GM12891 (cell line): ENCODE results near the gene CERS2.

Source experiments
- DNase-seq: peaks from one replicate; pipeline ENCODE4 v3.0.0; 2011; ENCODE audit warnings: low spot score; ENCODE audit not compliant: insufficient read length
- FAIRE-seq: peaks from 2 replicates; lab custom pipeline; 2011; peaks lifted over from hg19 to GRCh38; lab: Jason Lieb, UNC
- PAX5 ChIP-seq: IDR thresholded peaks from 2 replicates; pipeline ENCODE4 v1.6.1; 2011; ENCODE audit warnings: low read length, moderate library complexity, mild to moderate bottlenecking; ENCODE audit not compliant: insufficient read depth, severe bottlenecking
- POLR2A ChIP-seq: IDR thresholded peaks from 2 replicates; pipeline ENCODE4 v1.6.1; 2011; ENCODE audit warnings: low read depth, low read length, control low read depth
- POLR2AphosphoS5 ChIP-seq: IDR thresholded peaks from 2 replicates; pipeline ENCODE4 v1.6.1; 2011; ENCODE audit warnings: low read depth, low read length, control low read depth
- POU2F2 ChIP-seq: IDR thresholded peaks from 2 replicates; pipeline ENCODE4 v1.6.1; 2011; ENCODE audit warnings: low read depth, mild to moderate bottlenecking, control low read depth, low read length, moderate library complexity
- SPI1 ChIP-seq: IDR thresholded peaks from 2 replicates; pipeline ENCODE4 v1.6.1; 2011; ENCODE audit warnings: low read depth, low read length, control low read depth
- TAF1 ChIP-seq: IDR thresholded peaks from 2 replicates; pipeline ENCODE4 v1.6.1; 2011; ENCODE audit warnings: low read depth, low read length, control low read depth

The CERS2 gene

DNA sequence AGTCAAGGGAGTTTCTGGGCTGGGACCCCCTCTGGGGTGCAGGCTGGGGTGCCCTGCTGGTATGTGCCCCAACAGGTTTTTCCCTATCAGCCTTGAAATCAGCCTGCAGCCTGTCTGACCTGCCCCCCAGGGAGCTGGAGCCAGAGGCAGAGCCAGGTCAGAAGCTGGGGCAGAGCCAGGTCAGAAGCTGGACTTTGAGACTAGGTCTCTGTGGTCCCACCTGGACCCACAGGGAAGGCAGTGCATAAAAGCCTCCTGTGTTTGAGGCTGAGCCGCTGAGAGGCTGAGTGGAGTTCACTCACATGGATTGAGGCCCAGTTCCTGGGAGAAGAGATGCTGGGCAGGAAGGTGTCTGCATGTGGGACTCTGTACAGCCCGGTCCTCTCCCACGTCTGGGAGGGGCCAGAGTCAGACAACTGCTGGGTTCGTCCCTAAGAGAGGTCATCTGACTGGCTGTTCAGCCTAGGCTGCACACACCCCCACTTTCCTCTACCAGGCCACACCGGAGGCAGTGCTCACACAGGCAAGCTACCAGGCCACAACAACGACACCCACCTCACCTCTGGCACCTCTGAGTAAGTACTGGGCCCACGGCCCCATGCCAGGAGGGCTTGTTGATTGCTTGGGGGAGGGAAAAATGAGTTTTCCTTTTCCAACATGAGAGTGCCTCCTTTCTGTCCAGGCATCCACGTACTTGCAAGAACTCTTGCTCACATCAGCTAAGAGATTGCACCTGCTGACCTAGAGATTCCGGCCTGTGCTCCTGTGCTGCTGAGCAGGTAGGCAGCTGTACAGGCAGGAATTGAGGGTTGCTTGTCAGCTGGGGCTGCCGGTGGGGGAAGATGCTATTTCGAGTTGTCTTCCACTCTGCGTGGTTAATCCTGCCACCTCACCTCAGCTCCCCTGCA is 7.4 kb upstream of the CERS2 start, which contains the start of gene ANXA9:
Gene ANXA9 (plus strand): TSS at position 488 of the 908 bp plus-strand sequence. CDS start 814 bp downstream, outside the sequence.
- DNase-seq (peak; percentile 42), FAIRE-seq (peak; percentile 80)
- no peak for TF ChIP-seq TAF1
- no peak for TF ChIP-seq SPI1

DNA sequence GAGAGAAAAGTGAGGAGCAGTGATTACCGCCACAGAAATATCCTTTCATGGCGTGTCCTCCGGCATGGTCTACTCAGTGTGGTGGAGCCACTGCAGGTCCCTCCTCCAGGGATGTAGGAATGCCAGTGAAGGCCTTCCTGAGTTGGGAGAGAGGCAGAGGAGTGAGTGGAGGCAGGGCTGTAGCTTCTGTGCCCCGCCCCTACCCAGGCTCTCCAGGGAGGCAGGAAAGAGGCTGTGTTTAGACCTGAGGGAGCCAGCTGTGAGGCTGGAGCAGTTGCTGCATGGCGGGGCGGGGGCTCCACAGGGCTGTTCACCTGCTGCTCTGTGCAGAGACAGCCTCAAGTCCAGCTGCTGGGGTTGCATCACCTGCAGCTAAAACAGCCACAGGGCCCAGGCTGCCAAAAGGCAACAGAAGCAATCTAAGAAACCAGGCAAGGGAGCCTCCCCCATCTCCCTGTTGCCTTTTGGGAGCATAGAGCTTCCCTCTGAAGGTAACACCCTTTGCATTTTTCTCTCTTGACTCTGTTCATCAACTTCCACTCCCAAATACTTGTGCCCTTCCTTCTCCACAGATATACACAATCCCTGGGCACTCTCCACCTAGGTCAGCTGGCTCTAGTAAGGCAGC is 6.7 kb upstream of the CERS2 start:
- FAIRE-seq (no peak), DNase-seq (no peak)
- TF ChIP-seq PAX5 (no peak), SPI1 (no peak), POLR2A (no peak), POLR2AphosphoS5 (no peak), TAF1 (no peak), POU2F2 (no peak)

DNA sequence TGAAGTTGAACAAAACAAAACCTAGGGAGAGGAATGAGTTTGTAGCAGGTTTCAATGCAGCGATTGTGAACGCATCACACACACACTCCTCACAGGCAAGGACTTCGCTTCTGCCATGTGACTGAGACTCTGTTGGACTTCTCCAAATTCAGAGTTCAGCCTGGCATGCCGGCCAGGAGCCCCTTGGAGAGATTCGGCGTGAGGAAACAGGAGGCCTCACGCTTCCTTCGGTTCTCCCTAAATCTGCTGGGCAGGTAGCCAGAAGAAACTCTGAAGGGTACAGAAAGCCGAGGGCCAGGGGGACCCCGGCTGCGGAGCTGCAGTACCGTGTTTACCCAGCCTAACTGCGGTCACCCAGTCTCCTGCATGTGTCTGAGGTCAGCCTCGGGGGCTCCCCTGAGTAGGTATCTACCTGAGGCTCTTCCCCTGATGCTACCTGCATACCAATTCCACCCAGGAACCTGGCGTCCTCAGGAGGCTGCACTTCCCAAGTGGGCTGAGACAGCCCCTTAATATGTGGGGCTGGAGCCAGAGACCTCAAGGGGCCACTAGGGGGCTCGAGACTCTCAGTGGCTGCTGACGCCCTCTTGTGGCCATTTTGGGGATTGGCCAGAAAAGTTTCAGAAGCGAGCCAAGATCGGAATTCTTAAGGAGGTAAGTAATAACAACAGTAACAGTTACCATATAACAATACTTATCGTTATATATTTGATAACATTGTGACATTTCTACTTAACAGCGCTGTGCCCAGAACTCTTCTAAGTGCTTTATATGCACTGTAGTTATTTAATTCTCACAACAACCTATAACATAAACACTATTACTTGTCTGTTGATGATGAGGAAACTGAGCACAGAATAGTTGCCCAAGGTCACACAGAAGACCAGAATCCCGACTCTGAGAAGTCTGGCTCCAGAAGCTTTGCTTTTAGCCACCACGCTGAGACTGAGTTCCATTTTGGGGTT is 4.7 kb upstream of the CERS2 start:
- peak; percentile 64 for FAIRE-seq
- 0 out of 2 replicates have a peak, but pooled peaks have one; percentile 17 for TF ChIP-seq POU2F2
- TF ChIP-seq POLR2A, result no peak
- peak; percentile 83 for DNase-seq

DNA sequence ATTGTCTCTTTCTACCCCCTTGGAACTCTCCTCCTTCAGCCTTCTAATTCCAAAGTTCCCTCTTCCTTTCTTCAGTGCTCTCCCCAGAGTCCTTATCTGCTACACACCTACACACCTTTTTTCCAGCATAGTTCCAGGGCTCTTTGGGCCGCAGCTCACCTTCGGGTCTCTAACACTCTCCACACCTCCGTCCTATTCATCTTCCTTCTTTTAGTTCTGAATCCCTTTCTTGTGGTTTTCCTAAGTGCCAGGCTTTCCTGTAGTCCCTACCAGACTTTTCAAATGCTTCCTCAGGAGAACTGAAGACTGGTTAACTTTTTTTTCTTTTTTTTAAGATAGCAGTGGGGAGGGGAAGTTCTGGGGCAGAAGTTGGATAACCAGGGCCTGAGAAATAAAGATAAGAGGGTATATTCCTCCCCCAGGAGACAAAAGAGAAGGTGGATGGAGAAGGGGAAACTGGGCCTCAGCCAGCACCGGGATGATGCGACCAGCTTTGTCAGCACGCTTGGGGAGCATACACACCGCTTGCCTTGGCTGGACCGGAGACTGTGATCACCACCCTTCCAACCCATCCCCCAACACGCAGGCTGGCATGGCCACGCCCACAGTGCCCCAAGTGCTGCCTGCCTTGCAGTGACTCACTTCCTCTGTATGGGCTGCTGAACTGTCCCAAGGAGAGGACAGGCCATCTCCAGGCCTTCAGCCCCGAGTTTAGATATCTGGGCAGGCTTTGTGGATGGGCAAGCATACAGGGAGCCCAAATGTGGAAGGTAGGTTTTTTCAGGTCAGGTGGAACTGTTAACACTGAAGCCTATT is 2.5 kb upstream of the CERS2 start:
- no peak for DNase-seq
- TF ChIP-seq POLR2A (no peak), SPI1 (no peak), POLR2AphosphoS5 (no peak), POU2F2 (no peak), TAF1 (no peak), PAX5 (no peak)
- no peak for FAIRE-seq

DNA sequence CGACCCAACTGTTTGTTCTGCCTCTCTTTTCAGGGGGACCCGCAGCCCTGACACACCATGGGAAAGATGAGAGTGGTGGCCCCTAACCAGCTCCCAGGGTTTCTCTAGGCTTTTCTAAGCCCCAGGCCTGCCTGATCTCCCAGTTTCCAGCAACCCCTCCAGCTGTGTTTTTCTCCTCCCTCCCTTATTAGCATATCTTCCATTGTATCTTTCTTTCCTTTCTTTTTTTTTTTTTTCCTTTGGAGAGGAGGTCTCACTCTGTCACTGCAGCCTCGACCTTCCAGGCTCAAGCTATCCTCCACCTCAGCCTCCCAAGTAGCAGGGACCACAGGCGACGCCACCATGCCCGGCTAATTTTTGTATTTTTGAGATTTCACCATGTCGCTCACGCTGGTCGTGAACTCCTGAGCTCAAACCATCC is 1.8 kb upstream of the CERS2 start:
- no peak for FAIRE-seq
- no peak for TF ChIP-seq POLR2A
- TF ChIP-seq SPI1, result no peak
- TF ChIP-seq POU2F2, result no peak
- no peak for TF ChIP-seq PAX5
- TF ChIP-seq POLR2AphosphoS5, result no peak
- TF ChIP-seq TAF1, result no peak
- DNase-seq, result no peak

DNA sequence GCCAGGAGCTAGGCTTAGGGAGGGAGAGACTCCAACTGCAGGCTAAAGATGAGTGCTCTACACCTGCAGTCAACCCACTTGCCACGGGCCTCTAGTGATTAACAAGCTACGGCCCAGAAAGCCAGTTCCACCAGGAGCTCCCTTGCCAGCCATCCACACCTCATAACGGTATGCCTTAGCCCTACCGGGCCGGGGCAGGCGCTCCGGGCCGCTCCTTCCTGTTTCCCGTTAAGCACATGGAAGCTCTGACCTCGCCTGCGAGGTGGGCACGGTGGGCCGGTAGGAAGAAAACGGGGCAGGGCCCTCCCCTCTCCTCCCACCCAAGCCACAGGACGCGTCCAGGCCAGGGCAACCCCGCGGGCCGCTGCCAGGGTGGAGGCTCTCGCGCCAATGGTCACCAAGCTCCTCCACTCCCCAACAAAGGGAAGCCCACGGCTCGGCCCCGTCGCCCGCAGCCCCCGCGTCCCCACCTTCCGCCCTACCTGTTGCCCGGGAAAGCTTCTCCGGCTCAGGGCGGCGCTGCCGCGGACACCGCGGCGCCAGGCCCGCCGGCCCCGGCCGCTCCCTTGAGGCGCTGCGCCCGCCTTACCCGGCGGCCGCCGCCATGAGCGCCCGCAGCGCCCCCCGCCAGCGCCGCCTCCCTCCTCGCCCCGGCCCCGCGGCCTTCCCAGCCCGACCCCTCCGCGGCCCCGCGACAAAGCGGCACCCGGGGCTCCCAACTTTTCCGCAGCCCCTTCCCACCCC is 627 bp downstream of the CERS2 start:
- TF ChIP-seq SPI1 (no peak), POLR2A (no peak), POLR2AphosphoS5 (no peak), PAX5 (no peak), TAF1 (no peak), POU2F2 (no peak)
- FAIRE-seq (no peak), DNase-seq (peak; percentile 51)

DNA sequence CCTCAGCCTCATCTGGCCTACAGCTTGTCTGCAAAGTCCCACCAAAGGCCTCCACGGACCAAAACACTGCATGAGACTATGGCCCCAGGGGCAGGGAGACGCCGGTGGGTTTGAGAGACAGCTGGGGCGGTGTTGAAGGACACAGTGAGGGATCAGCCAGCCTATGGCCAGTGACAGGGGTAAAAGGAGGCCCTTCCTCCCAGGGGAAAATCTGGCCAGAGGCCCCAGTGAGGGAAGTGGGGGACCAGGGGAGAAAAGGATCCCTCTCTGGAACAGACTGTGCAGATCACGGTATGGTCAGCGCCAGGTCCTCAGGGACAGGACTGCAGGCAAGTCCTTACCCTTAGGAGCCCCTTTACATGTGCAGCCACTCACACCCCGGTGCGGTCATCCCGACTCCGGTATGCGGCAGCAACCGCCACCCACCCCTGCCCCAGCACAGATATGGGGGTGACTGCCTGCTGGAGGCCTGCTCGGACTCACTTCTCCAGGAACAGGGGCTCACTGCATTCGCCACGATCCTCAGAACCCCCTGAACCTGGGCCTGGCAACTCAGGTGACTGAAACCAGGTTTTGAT is 1.3 kb downstream of the CERS2 start:
- peak; percentile 22 for DNase-seq
- FAIRE-seq, result no peak

DNA sequence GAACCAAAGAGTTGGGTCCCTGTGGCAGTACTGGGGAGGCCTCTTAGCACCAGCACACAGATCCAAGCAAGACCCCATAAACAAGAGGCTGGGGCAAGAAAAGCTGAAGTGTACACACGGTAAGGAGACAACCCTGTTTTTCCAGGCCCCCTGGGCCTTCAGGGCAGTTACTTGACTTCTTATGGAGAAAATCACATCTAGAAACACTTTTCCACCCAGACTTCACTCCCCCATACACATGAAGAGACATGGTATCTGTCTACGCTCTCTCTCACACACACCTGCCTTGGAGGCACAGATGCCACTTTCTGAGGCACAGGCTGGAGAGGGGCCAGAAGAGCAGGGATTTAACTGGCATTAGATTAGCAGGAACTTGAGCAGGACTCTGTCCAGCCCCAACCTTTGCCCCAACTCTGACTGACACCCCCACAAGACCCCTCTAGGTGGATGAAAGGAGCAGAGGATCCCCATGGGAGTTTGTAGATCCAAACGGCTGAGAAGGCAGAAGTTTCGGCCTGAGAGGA is 2.2 kb downstream of the CERS2 start:
- DNase-seq (no peak), FAIRE-seq (no peak)
- TF ChIP-seq SPI1, result no peak
- TF ChIP-seq POLR2A, result no peak
- TF ChIP-seq POU2F2, result no peak
- TF ChIP-seq PAX5, result no peak
- no peak for TF ChIP-seq POLR2AphosphoS5
- TF ChIP-seq TAF1, result no peak

More for the DNA sequence above, 1.3 kb downstream of the CERS2 start:
- TF ChIP-seq POLR2A (no peak), POLR2AphosphoS5 (no peak), TAF1 (no peak), POU2F2 (no peak), SPI1 (no peak), PAX5 (no peak)
